ENCODE data around the gene ABCG1. TPM values are rescaled to one million over a fixed set of nuclear protein-coding genes. Genes with fewer than 3 reads are reported as not detected.

The ABCG1 gene
- total RNA-seq, 2 experiments from 2014 or later, result 22.2 to 24.6 TPM

- Mint-ChIP-seq H3K9me3 (peaks cover 14% of the 10 kb centered on the region), H3K36me3 (no peaks in the 10 kb centered on the region), H3K27ac (no peak overlapping the region), H3K4me3 (no peak overlapping the region), H3K4me1 (ENCODE audit: low read depth) (peaks cover 31% of the 10 kb centered on the region), H3K27me3 (no peaks in the 10 kb centered on the region)
- ChIA-PET CTCF (interaction anchor here (1.2 to 1.9 kb wide), 2 partner anchors 38 to 75 kb away, joined by 4 to 7 read pairs; no protein-coding TSS in a partner anchor), POLR2A (no interaction called here)
- DNase-seq, result no peak
- intact Hi-C loops (cut with micrococcal nuclease), result no loop called here
Observed at GRCh38 chr21:42183374-42184266, 35.3 kb upstream of the ABCG1 start.

GRCh38 chr21:42186591-42186990 lies 32.3 kb upstream of the ABCG1 start:
- Mint-ChIP-seq H3K36me3 (no peaks in the 10 kb centered on the region), H3K4me3 (no peak overlapping the region), H3K27ac (peak overlapping the region; percentile 24), H3K9me3 (peaks cover 14% of the 10 kb centered on the region), H3K27me3 (no peaks in the 10 kb centered on the region), H3K4me1 (ENCODE audit: low read depth) (peaks cover 48% of the 10 kb centered on the region)
- intact Hi-C loops (cut with micrococcal nuclease), result loop anchor here (5.0 kb wide), 1 partner anchor 236 kb away; no protein-coding TSS in a partner anchor
- ChIA-PET POLR2A (interaction anchor here (1.0 kb wide), 1 partner anchor 227 kb away, joined by 3 read pairs; no protein-coding TSS in a partner anchor), CTCF (interaction anchor here (1.4 to 2.3 kb wide), 2 partner anchors 33 to 72 kb away, joined by 5 to 12 read pairs; no protein-coding TSS in a partner anchor)
- no peak for DNase-seq

- Mint-ChIP-seq H3K36me3 (no peaks in the 10 kb centered on the region), H3K4me1 (ENCODE audit: low read depth) (peaks cover 62% of the 10 kb centered on the region), H3K27me3 (no peaks in the 10 kb centered on the region), H3K4me3 (peak overlapping the region; percentile 60), H3K27ac (peak overlapping the region; percentile 96), H3K9me3 (peaks cover 14% of the 10 kb centered on the region)
- ChIA-PET CTCF (interaction anchor here (0.9 to 2.3 kb wide), 10 partner anchors 24 to 72 kb away, joined by 3 to 12 read pairs (median 5); no protein-coding TSS in a partner anchor), POLR2A (interaction anchor here (1.0 to 2.2 kb wide), 4 partner anchors 21 to 50 kb away, joined by 4 to 20 read pairs (median 12); partner anchors contain the start of gene ABCG1)
- intact Hi-C loops (cut with micrococcal nuclease), result loop anchor here (1.0 to 5.0 kb wide), 5 partner anchors 32 to 234 kb away; no protein-coding TSS in a partner anchor
- peak; percentile 92 for DNase-seq
Observed at GRCh38 chr21:42187976-42188653, 30.8 kb upstream of the ABCG1 start.

- no peaks in the 10 kb centered on the region for H3K36me3 Mint-ChIP-seq
- intact Hi-C loops (cut with micrococcal nuclease), result loop anchor here (1.0 to 5.0 kb wide), 5 partner anchors 32 to 234 kb away; no protein-coding TSS in a partner anchor
- ChIA-PET POLR2A (interaction anchor here (1.0 to 2.2 kb wide), 4 partner anchors 20 to 50 kb away, joined by 4 to 20 read pairs (median 12); partner anchors contain the start of gene ABCG1), CTCF (interaction anchor here (0.9 to 2.3 kb wide), 9 partner anchors 24 to 72 kb away, joined by 3 to 12 read pairs (median 5); no protein-coding TSS in a partner anchor)
- H3K9me3 Mint-ChIP-seq, result peaks cover 14% of the 10 kb centered on the region
- H3K27ac Mint-ChIP-seq, result peak overlapping the region; percentile 96
- H3K4me1 Mint-ChIP-seq (ENCODE audit: low read depth), result peaks cover 67% of the 10 kb centered on the region
- no peak for DNase-seq
- no peak overlapping the region for H3K4me3 Mint-ChIP-seq
- no peaks in the 10 kb centered on the region for H3K27me3 Mint-ChIP-seq
Observed at GRCh38 chr21:42188663-42189062, 30.3 kb upstream of the ABCG1 start.

- H3K27me3 Mint-ChIP-seq, result no peaks in the 10 kb centered on the region
- CTCF ChIA-PET, result interaction anchor here (1.8 to 2.1 kb wide), 2 partner anchors 25 to 49 kb away, joined by 8 to 11 read pairs; no protein-coding TSS in a partner anchor
- intact Hi-C loops (cut with micrococcal nuclease), result loop anchor here (5.0 kb wide), 1 partner anchor 233 kb away; no protein-coding TSS in a partner anchor
- peak overlapping the region; percentile 40 for H3K27ac Mint-ChIP-seq
- H3K9me3 Mint-ChIP-seq, result peaks cover 14% of the 10 kb centered on the region
- H3K4me1 Mint-ChIP-seq (ENCODE audit: low read depth), result peaks cover 70% of the 10 kb centered on the region
- POLR2A ChIA-PET, result interaction anchor here (1.5 to 2.2 kb wide), 4 partner anchors 30 to 49 kb away, joined by 5 to 20 read pairs (median 12); partner anchors contain the start of gene ABCG1
- no peaks in the 10 kb centered on the region for H3K36me3 Mint-ChIP-seq
- peak overlapping the region; percentile 8 for H3K4me3 Mint-ChIP-seq
- DNase-seq, result no peak
Observed at GRCh38 chr21:42189431-42189830, 29.5 kb upstream of the ABCG1 start.

- intact Hi-C loops (cut with micrococcal nuclease), result loop anchor here (5.0 kb wide), 1 partner anchor 232 kb away; no protein-coding TSS in a partner anchor
- CTCF ChIA-PET, result interaction anchor here (2.0 to 2.1 kb wide), 2 partner anchors 48 to 69 kb away, joined by 8 to 11 read pairs; no protein-coding TSS in a partner anchor
- Mint-ChIP-seq H3K4me3 (peak overlapping the region; percentile 8), H3K27me3 (no peaks in the 10 kb centered on the region), H3K4me1 (ENCODE audit: low read depth) (peaks cover 70% of the 10 kb centered on the region), H3K27ac (peak overlapping the region; percentile 40), H3K36me3 (no peaks in the 10 kb centered on the region), H3K9me3 (peaks cover 14% of the 10 kb centered on the region)
- POLR2A ChIA-PET, result interaction anchor here (1.7 to 1.8 kb wide), 2 partner anchors 44 to 47 kb away, joined by 5 to 9 read pairs; no protein-coding TSS in a partner anchor
- peak; percentile 68 for DNase-seq
Observed at GRCh38 chr21:42189860-42190485, 29.0 kb upstream of the ABCG1 start.

- Mint-ChIP-seq H3K27me3 (no peaks in the 10 kb centered on the region), H3K4me3 (no peak overlapping the region), H3K4me1 (ENCODE audit: low read depth) (peaks cover 70% of the 10 kb centered on the region), H3K9me3 (peaks cover 13% of the 10 kb centered on the region), H3K36me3 (no peaks in the 10 kb centered on the region), H3K27ac (no peak overlapping the region)
- intact Hi-C loops (cut with micrococcal nuclease), result no loop called here
- ChIA-PET POLR2A (interaction anchor here (1.8 to 2.7 kb wide), 2 partner anchors 30 to 46 kb away, joined by 5 to 11 read pairs; no protein-coding TSS in a partner anchor), CTCF (interaction anchor here (2.0 kb wide), 1 partner anchor 68 kb away, joined by 8 read pairs; no protein-coding TSS in a partner anchor)
- no peak for DNase-seq
Observed at GRCh38 chr21:42190486-42190863, 28.5 kb upstream of the ABCG1 start.

GRCh38 chr21:42191064-42191463 lies 27.9 kb upstream of the ABCG1 start:
- Mint-ChIP-seq H3K27ac (no peak overlapping the region), H3K4me1 (ENCODE audit: low read depth) (peaks cover 64% of the 10 kb centered on the region), H3K9me3 (peaks cover 7% of the 10 kb centered on the region), H3K4me3 (no peak overlapping the region), H3K27me3 (no peaks in the 10 kb centered on the region), H3K36me3 (no peaks in the 10 kb centered on the region)
- CTCF ChIA-PET, result interaction anchor here (0.6 to 2.0 kb wide), 2 partner anchors 26 to 68 kb away, joined by 3 to 8 read pairs; no protein-coding TSS in a partner anchor
- intact Hi-C loops (cut with micrococcal nuclease), result no loop called here
- no peak for DNase-seq
- POLR2A ChIA-PET, result interaction anchor here (1.8 to 2.7 kb wide), 2 partner anchors 30 to 46 kb away, joined by 5 to 11 read pairs; no protein-coding TSS in a partner anchor

- Mint-ChIP-seq H3K27me3 (no peaks in the 10 kb centered on the region), H3K27ac (peak overlapping the region; percentile 45), H3K4me1 (ENCODE audit: low read depth) (peaks cover 55% of the 10 kb centered on the region), H3K36me3 (no peaks in the 10 kb centered on the region), H3K4me3 (no peak overlapping the region), H3K9me3 (no peaks in the 10 kb centered on the region)
- no peak for DNase-seq
- intact Hi-C loops (cut with micrococcal nuclease), result no loop called here
- ChIA-PET CTCF (interaction anchor here (1.4 to 2.0 kb wide), 2 partner anchors 28 to 67 kb away, joined by 4 to 8 read pairs; no protein-coding TSS in a partner anchor), POLR2A (interaction anchor here (1.0 to 2.7 kb wide), 3 partner anchors 9 to 46 kb away, joined by 3 to 13 read pairs (median 11); no protein-coding TSS in a partner anchor)
Observed at GRCh38 chr21:42191696-42192595, 27.0 kb upstream of the ABCG1 start.

- no peaks in the 10 kb centered on the region for H3K27me3 Mint-ChIP-seq
Observed at GRCh38 chr21:42193131-42193671, 25.7 kb upstream of the ABCG1 start.

More at GRCh38 chr21:42193131-42193671, 25.7 kb upstream of the ABCG1 start:
- Mint-ChIP-seq H3K4me1 (ENCODE audit: low read depth) (peaks cover 46% of the 10 kb centered on the region), H3K4me3 (peak overlapping the region; percentile 15), H3K27ac (peak overlapping the region; percentile 38), H3K9me3 (no peaks in the 10 kb centered on the region), H3K36me3 (no peaks in the 10 kb centered on the region)
- DNase-seq, result peak; percentile 86
- POLR2A ChIA-PET, result interaction anchor here (1.0 to 2.7 kb wide), 4 partner anchors 8 to 45 kb away, joined by 3 to 13 read pairs (median 8); no protein-coding TSS in a partner anchor
- CTCF ChIA-PET, result interaction anchor here (1.3 to 1.9 kb wide), 4 partner anchors 29 to 66 kb away, joined by 3 to 12 read pairs (median 7); no protein-coding TSS in a partner anchor
- intact Hi-C loops (cut with micrococcal nuclease), result no loop called here
